ENCODE results near the gene CGRRF1. TPM values are rescaled to one million over a fixed set of nuclear protein-coding genes. Genes with fewer than 3 reads are reported as not detected.

Gene CGRRF1
- total RNA-seq, 4 donors from 2014 or later: 16.5 to 28.8 (median 21.2) TPM

- H3K36me3 ChIP-seq: peaks cover 0 to 12% (median 0%) of the 10 kb centered on the region in 3 donors
- H3K27ac ChIP-seq: peak overlapping the region; percentile 98 to 100 (median 100)
- peaks cover 0 to 46% (median 10%) of the 10 kb centered on the region in 4 donors for H3K4me1 ChIP-seq
- peaks cover 0 to 9% (median 1%) of the 10 kb centered on the region in 4 donors for H3K9me3 ChIP-seq
- peak; percentile 17 to 44 for DNase-seq (ENCODE audit: low spot score in 2 of 2)
- no peaks in the 10 kb centered on the region for H3K27me3 ChIP-seq
- TF ChIP-seq POLR2A (IDR thresholded peaks at IDR 0.05) (no peak), CTCF (IDR thresholded peaks at IDR 0.05) (peak in 1 of 5 experiments; percentile 16)
- peak overlapping the region; percentile 60 to 92 (median 87) for H3K4me3 ChIP-seq
- 0 to 1% methylated on average over 33 to 57 of the region's 70 CpGs for WGBS, 2 donors
These were observed 58.2 kb downstream of the CGRRF1 start for GRCh38 chr14:54567639-54568561.

DNA sequence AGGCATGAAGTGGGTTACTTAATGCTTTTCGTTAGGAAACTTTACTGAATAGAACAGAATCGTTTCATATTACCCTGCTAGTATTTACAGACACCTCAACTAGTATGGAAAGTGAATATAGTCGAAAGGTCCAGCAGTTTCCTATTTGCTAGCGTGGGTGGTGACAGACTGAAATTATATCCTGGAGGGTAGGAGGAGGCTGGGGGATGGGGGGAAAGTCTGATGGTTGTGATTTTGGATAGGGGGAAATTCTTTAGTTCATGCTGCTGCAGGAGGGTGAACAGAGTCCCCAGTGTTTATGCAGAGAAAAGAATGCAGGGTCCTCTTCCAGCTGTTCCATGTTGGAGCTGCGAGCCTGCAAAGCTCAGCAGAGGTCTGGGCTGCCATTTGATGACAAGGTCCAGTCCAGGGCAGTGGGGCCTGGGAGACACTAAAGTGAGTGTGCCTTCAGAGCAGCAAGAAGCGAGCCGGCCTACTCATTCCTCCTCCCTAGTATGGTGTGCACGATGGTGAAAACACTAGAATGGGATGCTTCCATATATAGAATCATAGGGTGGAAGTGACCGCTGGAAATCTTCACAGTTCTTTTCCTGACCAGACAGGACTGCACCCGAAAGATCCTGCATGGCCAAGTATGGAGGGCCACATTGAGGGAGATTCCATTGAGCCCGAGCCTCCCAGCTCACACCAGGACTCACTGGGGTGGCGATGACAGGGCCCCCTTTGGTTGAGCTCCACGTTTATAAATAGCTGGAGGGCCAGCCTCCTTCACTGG is 59.3 kb downstream of the CGRRF1 start:
- Histone ChIP-seq H3K27ac (peak overlapping the region in 2 of 4 donors; percentile 100), H3K4me3 (peak overlapping the region in 1 of 4 donors; percentile 92)
- DNase-seq (ENCODE audit: low spot score in 2 of 2): no peak

DNA sequence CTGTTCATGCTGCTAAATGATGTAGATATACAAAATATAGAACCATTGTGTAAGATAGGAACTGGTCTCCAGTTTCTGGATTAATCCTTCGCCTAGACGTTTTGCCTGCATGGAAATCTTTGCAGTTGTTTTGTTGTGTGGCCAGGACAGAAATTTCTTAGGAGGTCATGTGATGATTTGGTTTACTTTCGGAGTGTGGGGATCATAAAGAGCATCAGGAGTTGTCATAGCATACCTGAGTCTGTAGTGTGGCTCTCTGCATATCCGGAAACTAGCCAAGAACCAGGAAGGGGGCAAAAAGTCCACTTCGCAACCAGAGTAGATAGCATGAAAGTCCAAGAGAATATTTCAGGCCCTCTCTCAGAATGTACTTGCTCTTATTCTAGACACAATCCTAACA is 60.3 kb downstream of the CGRRF1 start:
- Histone ChIP-seq H3K9me3 (peaks cover 0 to 9% (median 1%) of the 10 kb centered on the region in 4 donors), H3K4me1 (peaks cover 0 to 35% (median 10%) of the 10 kb centered on the region in 4 donors), H3K4me3 (no peak overlapping the region), H3K27ac (peak overlapping the region in 2 of 4 donors; percentile 16 to 62), H3K36me3 (peaks cover 0 to 22% (median 0%) of the 10 kb centered on the region in 3 donors), H3K27me3 (no peaks in the 10 kb centered on the region)
- TF ChIP-seq POLR2A (IDR thresholded peaks at IDR 0.05) (no peak), CTCF (IDR thresholded peaks at IDR 0.05) (no peak), EP300 (IDR thresholded peaks at IDR 0.05) (no peak)
- no peak for DNase-seq (ENCODE audit: low spot score in 2 of 2)
- 79 to 83% methylated on average over 5 of the region's 5 CpGs for WGBS, 2 donors

More for the DNA sequence above, 59.3 kb downstream of the CGRRF1 start:
- H3K36me3 ChIP-seq: peaks cover 0 to 22% (median 0%) of the 10 kb centered on the region in 3 donors
- TF ChIP-seq CTCF (IDR thresholded peaks at IDR 0.05): no peak
- TF ChIP-seq EP300 (IDR thresholded peaks at IDR 0.05): no peak
- TF ChIP-seq POLR2A (IDR thresholded peaks at IDR 0.05): no peak
- peaks cover 0 to 9% (median 1%) of the 10 kb centered on the region in 4 donors for H3K9me3 ChIP-seq
- no peaks in the 10 kb centered on the region for H3K27me3 ChIP-seq
- H3K4me1 ChIP-seq: peaks cover 0 to 45% (median 10%) of the 10 kb centered on the region in 4 donors
- 35 to 49% methylated on average over 13 of the region's 13 CpGs for WGBS, 2 donors

DNA sequence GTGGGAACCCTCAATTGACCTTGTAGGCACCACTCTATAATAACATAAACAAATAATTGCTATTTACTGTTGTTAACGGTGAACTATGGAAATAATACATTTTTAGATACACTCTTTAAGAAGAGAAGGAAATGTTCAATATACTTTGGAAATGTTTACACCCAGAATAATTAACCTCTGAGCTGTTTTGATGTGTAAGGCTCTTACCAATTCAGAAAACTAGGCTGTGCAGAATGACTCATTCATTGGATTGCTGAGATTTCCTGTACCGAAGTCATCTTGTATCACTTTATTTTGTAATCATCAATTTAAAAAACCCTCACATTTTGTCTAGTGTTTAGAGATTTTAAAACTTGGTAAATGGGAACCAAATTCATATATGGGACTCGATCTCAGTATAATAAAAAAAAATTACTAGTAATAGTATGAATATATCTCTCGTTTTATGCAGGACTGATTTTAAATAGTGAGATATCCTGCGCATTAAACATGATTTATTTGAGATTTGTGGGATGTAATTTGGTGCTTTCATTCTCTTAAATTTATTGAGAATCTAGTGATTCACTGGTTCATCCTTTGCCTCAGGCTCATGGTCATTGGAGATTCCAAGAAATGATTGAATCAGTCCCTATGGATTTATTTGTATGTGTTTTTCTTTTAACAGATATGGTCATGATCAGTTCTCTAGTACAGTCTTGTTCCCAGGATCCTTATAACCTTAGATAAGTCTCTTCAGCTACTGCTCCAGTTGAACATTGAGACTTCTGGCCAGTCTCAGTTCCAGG is 61.1 kb downstream of the CGRRF1 start:
- Histone ChIP-seq H3K4me1 (peaks cover 0 to 39% (median 10%) of the 10 kb centered on the region in 4 donors), H3K27ac (peak overlapping the region in 1 of 4 donors; percentile 16), H3K4me3 (no peak overlapping the region), H3K36me3 (peaks cover 0 to 22% (median 0%) of the 10 kb centered on the region in 3 donors), H3K27me3 (no peaks in the 10 kb centered on the region), H3K9me3 (peaks cover 0 to 9% (median 1%) of the 10 kb centered on the region in 4 donors)
- 61 to 67% methylated on average over 5 of the region's 5 CpGs for WGBS, 2 donors
- TF ChIP-seq EP300 (IDR thresholded peaks at IDR 0.05) (no peak), CTCF (IDR thresholded peaks at IDR 0.05) (no peak), POLR2A (IDR thresholded peaks at IDR 0.05) (no peak)
- DNase-seq (ENCODE audit: low spot score in 2 of 2): no peak
